HG02642 (cell line): ENCODE results near the gene MYH7B.

Experiments
- ATAC-seq: cut with Tn5 transposase; IDR thresholded peaks from one replicate; pipeline ENCODE4 v1.9.1; 2021; ENCODE audit warnings: mild to moderate bottlenecking; ENCODE audit not compliant: unreplicated experiment, poor library complexity

The MYH7B gene

GRCh38 chr20:34955231-34956040, at the start of gene MYH7B, which contains the start of gene GSS:
TSS of gene MYH7B (plus strand) at chr20:34955868. CDS start at chr20:34978006, 22,138 bp downstream.
TSS of gene GSS (minus strand) at chr20:34955806. CDS start at chr20:34951852, 3,954 bp downstream.
- peak; percentile 85 for ATAC-seq

- no peak for ATAC-seq
Measured at GRCh38 chr20:34907616-34908469, 47.8 kb upstream of the MYH7B start.

- no peak for ATAC-seq
Measured at GRCh38 chr20:34915131-34915530, 40.5 kb upstream of the MYH7B start.

GRCh38 chr20:34915749-34916455, 39.8 kb upstream of the MYH7B start:
- ATAC-seq = no peak

DNA sequence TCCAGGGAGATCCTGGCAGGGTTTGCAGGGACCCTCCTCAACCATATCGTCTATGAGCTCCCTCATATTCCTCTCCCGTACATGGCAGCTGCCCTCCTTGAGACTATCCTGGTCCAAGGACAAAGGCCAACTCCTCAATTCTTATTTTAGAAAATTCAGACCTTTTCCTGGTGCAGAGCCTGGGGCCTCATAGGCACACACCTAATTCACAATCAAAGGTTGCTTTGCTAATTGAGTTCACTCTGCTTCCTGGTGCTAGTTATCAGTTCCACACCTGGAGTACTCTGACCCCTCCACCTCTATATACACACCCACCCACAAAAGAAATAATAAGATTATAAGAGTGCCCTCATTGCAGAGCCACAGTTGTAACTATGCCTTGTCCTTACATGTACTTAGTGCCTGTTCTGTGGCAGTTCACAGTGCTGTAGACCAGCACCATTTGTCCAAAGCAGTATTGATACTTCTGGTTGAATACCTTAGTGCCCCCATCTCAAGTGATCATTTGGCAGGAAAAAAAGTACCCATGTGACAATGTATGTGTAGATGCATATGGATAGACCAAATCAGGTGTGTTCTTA, 38.8 kb upstream of the MYH7B start:
- no peak for ATAC-seq

DNA sequence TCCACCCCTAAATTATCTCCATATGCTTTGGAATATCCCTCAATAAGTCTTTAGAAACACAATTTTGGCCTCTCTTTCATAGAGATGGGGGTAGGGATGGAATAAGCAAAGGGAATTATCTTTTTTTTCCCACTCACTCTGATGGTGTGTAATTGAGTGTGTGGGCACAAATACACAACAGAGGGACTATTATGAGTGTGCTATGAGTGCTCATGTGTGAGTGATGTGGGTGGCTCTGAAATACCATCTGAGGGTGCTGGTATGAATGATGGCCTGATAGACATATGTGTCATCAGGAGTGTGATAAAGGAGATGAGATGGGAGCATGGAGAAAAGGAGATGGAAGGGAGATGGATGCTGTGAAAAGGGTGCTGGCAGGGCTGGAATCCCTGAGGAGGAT, 35.6 kb upstream of the MYH7B start:
- ATAC-seq = no peak

DNA sequence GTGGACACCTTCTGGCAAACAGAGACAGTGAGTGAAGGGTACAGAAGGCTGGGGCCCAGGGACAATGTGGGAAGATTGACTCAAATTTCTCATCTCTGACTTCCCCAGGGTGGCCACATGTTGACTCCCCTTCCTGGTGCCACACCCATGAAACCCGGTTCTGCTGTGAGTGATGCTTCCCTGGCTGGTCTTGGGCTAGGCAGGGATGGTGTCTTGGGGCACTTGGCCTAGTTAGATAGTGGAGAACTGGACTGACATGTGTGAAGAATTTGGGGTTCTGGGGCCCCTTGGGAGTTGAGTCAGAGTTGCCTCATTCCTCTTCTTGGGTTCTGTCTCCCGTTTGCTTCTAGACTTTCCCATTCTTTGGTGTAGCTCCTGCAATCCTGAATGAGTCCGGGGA, 34.2 kb upstream of the MYH7B start:
- no peak for ATAC-seq

- ATAC-seq = no peak
Measured at GRCh38 chr20:34922654-34923381, 32.9 kb upstream of the MYH7B start.

DNA sequence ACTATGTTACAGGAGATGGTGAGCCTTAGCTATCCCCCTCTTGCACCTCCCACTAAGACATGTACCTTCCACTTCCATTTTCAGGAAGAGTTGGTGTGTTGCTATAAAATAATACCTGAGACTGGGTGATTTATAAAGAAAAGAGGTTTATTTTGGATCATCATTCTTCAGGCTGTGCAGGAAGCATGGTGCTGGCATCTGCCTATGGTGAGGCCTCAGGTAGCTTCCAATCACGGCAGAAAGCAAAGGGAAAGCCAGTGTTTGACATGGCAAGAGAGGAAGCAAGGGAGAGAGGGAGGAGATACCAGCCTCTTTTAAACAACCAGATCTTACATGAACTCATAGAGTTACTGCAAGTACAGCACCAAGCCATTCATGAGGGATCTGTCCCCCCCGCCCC, 32.3 kb upstream of the MYH7B start:
- no peak for ATAC-seq

- no peak for ATAC-seq
Measured at GRCh38 chr20:34925341-34925740, 30.3 kb upstream of the MYH7B start.

DNA sequence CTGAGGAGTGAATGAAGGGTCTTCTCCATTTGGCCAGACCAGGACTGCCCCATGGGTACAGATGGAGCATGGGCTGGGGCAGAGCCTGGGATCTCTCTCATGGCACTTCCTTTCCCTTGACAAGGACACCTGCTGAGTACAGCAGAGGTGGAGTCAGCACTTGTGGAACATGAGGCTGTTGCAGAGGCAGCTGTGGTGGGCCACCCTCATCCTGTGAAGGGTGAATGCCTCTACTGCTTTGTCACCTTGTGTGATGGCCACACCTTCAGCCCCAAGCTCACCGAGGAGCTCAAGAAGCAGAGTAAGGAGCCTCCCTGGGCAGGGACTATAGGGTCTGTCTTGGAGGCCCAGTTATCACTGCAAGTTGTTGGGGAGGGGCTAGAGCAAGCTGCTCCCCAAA, 29.7 kb upstream of the MYH7B start:
- no peak for ATAC-seq

- ATAC-seq = no peak
Measured at GRCh38 chr20:34926581-34926980, 29.1 kb upstream of the MYH7B start.

DNA sequence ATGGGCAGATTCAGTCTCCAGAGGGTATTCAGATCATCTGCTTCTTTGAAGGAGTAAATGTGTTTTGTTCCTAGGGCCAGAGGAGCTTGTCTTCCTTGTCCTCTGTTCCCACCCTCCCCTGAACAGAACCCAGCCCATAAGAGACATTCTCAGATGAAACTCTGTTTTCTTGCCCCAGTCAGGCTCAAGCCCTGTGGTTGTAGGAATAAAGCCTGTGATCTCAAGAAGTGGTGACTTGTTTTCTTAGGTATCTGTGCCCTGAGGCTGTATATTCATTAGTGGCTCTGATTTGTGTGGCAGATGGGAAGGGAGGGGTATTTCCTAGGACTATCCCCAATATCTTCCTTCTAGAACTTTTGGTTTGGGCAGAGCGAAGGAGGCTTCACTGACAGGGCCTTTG, 27.9 kb upstream of the MYH7B start:
- ATAC-seq = no peak

DNA sequence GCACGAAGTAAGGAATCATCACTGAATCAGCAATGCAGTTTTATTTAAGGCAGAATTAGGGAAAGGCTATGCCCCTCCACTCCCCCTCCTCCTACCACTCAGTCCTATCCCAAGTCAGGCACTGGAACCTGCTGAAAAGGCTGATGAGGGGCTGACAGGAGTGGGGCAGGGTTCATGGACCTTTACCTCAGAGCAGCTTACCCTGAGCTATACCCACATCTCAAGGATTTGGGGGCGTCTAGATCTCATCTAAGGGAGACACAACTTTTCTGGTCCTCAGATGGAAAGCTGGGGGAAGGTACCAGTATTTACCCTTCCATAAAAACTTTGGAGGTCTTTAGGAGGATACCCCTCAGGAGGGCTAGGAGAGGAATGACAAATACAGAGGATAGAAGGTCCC, 27.3 kb upstream of the MYH7B start:
- no peak for ATAC-seq

GRCh38 chr20:34931771-34932170, 23.9 kb upstream of the MYH7B start:
- ATAC-seq = no peak

DNA sequence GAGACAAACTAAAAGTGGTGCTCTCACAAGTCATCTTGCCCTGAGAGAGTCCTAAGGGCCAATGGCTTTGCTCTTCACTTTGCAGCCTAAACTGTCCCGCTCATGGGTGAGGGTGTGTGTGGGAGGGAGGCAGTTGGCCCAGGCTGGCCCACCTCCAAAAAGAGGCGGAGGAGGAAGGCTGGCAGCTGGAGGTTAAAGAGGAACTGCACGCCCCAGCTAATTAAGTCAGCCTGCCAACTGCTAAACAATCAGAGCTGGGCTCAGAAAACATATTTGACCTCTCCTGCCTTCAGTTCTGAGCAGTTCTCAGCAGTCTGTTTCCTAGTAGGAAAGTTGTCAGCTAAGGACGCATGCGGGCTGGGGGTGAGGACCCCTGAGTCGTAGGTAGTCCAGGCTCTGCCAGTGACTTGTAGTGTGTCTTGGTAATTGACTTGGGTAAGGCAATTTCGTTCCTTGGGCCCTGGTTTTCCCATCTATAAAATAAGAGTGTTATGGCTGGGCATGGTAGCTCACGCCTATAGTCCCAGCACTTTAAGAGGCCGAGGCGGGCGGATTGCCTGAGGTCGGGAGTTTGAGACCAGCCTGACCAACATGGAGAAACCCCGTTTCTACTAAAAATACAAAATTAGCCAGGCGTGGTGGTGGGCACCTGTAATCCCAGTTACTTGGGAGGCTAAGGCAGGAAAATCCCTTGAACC, 17.1 kb upstream of the MYH7B start:
- no peak for ATAC-seq

DNA sequence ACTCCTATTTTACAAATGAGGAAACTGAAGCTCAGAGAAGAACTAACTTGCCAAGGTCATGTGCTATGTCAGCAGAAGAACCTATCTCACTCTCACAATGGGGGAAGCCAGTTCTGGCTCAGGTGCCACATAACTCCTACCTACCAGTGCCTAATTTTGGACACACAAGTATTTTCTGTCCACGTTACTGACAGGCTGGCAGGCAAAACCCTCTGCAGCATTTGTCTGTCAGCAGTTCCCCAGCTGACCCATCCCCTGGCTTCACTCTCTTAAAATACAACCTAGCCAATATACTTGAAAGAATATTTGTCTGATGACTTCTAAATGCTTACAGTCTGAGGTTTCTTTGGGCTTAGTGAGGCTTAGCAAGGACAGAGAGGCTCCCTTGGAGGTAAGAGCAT, 15.6 kb upstream of the MYH7B start:
- no peak for ATAC-seq

DNA sequence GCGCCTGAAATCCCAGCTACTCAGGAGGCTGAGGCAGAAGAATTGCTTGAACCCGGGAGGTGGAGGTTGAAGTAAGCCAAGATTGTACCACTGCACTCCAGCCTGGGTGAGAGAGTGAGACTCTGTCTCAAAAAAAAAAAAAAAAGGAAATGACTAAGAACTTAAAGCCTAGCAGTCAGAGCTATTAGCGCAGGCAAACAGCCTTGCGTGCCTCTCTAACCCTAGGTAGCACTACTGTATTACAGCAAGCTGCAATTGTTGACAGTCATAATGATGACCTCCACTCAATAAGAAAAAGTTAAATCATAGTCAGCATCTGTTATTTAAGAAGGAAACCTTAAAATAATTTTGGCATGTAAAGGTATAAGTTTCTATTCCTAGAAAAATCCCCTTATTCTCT, 14.4 kb upstream of the MYH7B start:
- no peak for ATAC-seq

- no peak for ATAC-seq
Measured at GRCh38 chr20:34942301-34942700, 13.4 kb upstream of the MYH7B start.
